ENCODE results near the gene GNAQ.

GNAQ gene

DNA sequence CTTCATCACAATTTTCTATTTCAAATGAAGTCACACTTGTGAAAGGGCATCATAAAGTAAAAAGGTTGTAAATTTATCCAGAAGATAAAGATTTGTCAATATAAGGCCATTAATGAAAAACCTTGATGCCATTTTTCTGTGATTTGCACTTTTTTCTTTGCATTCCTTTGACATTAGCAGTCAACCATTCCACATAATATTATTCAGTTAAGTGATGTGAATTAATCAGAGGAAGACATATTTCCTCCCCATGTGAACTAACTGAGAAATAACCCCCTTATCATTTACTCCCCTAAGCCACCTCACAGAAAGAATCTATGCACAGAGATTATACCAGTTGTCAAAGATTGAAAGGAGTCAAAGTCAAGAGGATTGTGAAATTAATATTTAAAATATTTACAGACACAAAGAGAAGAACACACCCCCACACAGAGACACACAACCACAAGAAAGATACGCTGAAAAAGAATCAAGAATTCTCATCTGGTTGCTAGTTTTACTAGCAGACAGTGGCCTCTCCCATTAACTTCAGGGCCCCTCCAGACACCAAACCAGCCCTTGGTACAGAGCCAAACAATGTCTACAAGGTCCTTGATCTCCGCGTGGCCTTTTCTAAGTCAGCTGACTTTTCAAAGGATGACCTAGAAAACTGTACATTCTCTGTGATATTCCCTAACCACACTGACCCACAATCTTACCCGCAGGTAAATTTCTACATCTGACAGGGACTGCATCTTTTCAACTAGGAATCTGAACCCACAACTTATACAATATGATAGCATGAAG lies 29.5 kb downstream of the GNAQ start:
- peak; percentile 68 for DNase-seq

DNA sequence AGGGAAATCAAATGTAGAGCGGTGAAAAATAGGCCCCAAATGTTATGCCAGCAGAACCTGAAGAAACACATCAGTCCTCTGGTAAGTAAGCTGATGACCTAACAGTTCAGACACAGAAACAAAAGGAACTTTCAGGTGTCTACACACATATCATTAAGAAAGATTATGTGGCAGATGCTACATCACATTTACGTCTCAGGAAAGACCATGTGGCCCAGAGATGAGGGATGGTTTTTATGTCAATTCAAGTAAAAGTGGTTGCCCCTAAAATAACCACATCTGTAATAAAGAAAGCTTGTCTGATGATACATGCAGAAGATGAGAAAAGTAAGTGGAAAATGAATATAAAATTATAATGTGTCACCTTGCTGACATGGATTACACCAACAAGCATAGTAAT lies 31.4 kb downstream of the GNAQ start:
- DNase-seq: no peak

DNA sequence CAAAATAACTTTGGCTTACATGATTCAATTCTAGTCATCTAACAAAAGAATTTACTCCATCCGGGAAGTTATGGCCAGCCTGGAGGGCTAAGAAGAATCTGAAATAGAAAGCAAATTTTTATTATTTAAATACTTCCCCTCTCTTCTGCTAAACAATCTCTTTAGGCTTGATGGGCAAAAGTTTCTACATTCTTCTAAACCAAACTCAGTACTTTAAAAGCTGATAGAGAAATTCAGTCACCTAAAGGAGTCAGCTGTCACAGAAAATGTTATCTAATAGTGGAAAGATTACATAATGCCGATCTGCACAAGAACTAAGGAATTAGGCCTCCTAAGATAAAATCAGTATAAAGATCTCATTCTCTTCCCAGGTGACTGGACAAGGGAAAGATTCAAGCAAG lies 32.4 kb downstream of the GNAQ start:
- DNase-seq: peak; percentile 46

GRCh38 chr9:77997611-77998284 lies 33.9 kb downstream of the GNAQ start:
- DNase-seq: no peak

DNA sequence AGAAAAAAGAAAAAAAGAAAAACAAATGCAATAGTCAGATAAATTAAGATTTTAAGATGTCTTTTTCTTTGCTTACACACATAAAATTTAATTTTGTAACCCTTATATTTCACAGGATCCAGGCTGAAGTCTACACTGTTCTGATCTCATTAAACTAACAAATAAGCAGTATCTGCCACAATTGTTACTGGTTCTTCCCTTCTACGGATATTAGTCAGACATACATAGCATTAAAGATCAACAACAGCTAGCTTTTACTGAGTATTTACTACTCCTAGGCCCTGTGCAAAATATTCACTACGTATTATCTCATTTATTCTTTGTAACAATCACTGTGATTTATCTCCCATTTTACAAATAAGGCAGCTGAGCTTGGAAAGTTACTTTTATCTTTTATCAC lies 34.9 kb downstream of the GNAQ start:
- DNase-seq: no peak

- no peak for DNase-seq
Measured at GRCh38 chr9:77991191-77991590, 40.4 kb downstream of the GNAQ start.

GRCh38 chr9:77989909-77990308 lies 41.7 kb downstream of the GNAQ start:
- no peak for DNase-seq

- DNase-seq: no peak
Measured at GRCh38 chr9:77989458-77989857, 42.2 kb downstream of the GNAQ start.

- no peak for DNase-seq
Measured at GRCh38 chr9:77988630-77989029, 43.0 kb downstream of the GNAQ start.

GRCh38 chr9:77987880-77988525 lies 43.6 kb downstream of the GNAQ start:
- no peak for DNase-seq

GRCh38 chr9:77987081-77987656 lies 44.4 kb downstream of the GNAQ start:
- DNase-seq: no peak

- no peak for DNase-seq
Measured at GRCh38 chr9:77985996-77986395, 45.6 kb downstream of the GNAQ start.

DNA sequence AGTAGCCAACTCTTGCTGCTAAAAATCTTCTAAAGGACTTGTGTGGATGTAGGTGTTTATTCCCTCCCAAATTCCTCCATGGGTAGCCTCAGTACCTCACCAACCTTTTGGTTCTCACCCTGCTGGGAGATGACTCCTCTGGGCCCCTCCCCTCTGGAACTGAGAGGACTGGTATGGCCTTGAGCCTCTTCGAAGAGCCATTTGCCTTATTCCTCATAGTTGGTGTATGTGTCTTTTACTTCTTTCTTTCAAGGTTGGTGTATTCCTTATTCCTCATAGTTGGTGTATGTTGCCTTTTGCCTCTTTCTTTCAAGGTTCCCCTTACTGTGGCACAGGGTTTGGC lies 48.3 kb downstream of the GNAQ start:
- no peak for DNase-seq

GRCh38 chr9:77982581-77983319 lies 48.9 kb downstream of the GNAQ start:
- DNase-seq: no peak

GRCh38 chr9:77981907-77982306 lies 49.7 kb downstream of the GNAQ start:
- DNase-seq: no peak

DNA sequence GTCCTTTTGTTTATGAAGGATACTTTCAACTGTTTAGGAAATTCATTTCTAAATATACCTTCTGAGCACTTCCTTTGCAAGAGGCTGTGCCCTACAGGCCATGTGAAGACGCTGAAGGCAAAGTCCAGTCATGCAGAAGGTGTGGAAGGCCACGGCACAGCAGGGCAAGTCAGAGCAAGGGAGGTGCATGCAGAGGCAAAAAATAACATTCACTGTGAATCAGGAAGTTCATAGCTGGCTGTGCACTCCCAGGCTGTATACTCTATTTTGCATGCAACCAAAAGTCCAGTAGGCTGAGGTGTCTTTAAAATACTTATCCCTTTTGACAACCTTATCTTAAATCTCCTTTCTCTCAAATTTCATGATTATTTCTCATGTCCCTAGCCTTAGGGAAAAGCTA lies 50.3 kb downstream of the GNAQ start:
- peak; percentile 67 for DNase-seq

DNA sequence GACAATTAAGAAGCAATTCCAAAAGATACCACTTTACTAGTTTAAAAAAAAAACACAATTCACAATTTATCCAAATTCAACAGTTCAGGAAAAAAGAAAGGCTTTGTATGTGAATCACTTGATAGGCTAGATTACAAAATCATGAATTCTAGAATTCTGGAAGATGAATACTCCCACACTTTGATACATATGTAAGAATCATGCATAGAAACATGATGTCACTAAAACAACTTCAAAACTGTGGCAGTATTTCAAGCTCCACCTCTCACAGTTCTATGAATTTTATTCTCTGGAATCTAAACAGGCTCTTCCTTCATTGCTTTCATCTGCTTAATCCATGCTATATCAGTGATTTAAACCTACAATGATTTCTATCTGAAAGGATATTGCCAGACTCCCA lies 51.0 kb downstream of the GNAQ start:
- DNase-seq: peak; percentile 79

GRCh38 chr9:77978086-77978781 lies 53.4 kb downstream of the GNAQ start:
- no peak for DNase-seq

GRCh38 chr9:77977210-77977611 lies 54.4 kb downstream of the GNAQ start:
- peak; percentile 88 for DNase-seq

DNA sequence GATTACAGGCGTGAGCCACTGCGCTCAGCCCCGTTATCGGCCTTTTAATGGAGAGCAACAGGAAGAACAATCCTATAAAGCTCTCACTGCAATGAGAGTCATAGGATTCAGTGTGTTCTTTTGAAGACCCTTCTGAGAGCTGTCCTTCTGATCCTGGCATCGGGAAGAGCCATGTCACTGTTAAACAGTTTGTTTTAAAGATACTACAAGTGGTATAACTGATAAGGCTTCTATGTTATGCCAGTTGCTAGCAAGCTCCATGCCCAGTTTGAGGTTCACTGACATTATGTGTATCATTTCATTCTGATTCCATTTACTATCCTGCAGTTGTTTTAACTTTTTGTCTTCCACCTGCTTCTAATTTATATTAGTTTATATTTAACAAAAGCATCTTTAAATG lies 55.8 kb downstream of the GNAQ start:
- no peak for DNase-seq

GRCh38 chr9:77975036-77975435 lies 56.6 kb downstream of the GNAQ start:
- no peak for DNase-seq

DNA sequence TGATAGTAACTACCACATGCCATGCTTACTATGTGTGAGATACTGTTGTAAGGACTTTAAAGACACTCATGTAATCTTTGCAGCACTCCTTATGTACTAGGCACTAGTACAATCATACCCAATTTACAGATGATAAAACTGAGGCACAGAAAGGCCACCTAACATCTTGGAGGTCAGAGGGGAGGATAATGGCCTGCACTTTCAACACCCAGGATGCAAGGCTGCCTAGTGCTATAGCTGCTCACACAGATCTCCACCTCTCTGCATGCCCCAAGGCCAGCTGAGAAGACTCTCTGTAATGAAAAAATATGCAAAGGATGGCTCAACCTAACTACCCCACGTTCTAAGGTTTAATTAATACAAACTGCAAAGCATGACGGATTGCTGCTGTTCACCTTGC lies 57.2 kb downstream of the GNAQ start:
- DNase-seq: no peak
